Muscle layer of duodenum (tissue), 2 donors: Measurements from ENCODE around the gene SLC34A3.
"Not testable (repeated sequence)": the region's sequence is repeated elsewhere in the genome, so short reads cannot be mapped to it uniquely, and the experiment has no call there.

Experiments
- H3K27ac ChIP-seq: one replicate; pipeline ENCODE4 v1.7.0; 2013; ENCODE audit warnings: mild to moderate bottlenecking, low read length
- H3K27me3 ChIP-seq: one replicate; pipeline ENCODE4 v1.7.0; 2013; ENCODE audit warnings: low read depth, mild to moderate bottlenecking, control low read depth, low read length
- H3K36me3 ChIP-seq, 2 donors: one replicate each; pipeline ENCODE4 v1.7.0; 2013; ENCODE audit warnings: low read length in 2 of 2, control low read depth in 1 of 2, mild to moderate bottlenecking in 1 of 2; ENCODE audit not compliant: insufficient read depth in 2 of 2, control insufficient read depth in 1 of 2
- H3K4me1 ChIP-seq, 2 donors: one replicate each; pipeline ENCODE4 v1.7.0; 2013; ENCODE audit warnings: low read length in 2 of 2, mild to moderate bottlenecking in 2 of 2, control low read depth in 1 of 2, moderate library complexity in 1 of 2; ENCODE audit not compliant: insufficient read depth in 2 of 2, control insufficient read depth in 1 of 2
- H3K4me3 ChIP-seq, 2 donors: one replicate each; pipeline ENCODE4 v1.7.0; 2013; ENCODE audit warnings: low read length in 2 of 2, low read depth in 1 of 2, mild to moderate bottlenecking in 1 of 2
- H3K9me3 ChIP-seq, 2 donors: one replicate each; pipeline ENCODE4 v1.7.0; 2013; ENCODE audit warnings: low read length in 2 of 2, control low read depth in 1 of 2, mild to moderate bottlenecking in 1 of 2; ENCODE audit not compliant: control insufficient read depth in 1 of 2
- donor health status: healthy.

Gene SLC34A3

DNA sequence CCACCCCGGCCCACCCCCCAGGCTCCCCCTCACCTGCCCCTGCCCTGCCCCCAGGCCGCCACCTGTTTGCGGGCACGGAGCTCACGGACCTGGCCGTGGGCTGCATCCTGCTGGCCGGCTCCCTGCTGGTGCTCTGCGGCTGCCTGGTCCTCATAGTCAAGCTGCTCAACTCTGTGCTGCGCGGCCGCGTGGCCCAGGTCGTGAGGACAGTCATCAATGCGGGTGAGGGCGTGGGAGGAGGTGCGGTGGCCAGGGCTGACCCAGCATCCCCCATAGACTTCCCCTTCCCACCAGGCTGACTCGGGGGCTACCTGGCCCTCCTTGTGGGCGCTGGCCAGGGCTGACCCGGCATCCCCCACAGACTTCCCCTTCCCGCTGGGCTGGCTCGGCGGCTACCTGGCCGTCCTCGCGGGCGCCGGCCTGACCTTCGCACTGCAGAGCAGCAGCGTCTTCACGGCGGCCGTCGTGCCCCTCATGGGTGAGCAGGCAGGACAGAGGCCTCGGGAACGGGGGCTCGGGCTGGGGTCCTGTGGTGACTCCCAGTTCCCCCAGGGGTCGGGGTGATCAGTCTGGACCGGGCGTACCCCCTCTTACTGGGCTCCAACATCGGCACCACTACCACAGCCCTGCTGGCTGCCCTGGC, 3.5 kb downstream of the SLC34A3 start:
- no peaks in the 10 kb centered on the region for H3K9me3 ChIP-seq
- peaks cover 7% of the 10 kb centered on the region for H3K27me3 ChIP-seq
- H3K4me1 ChIP-seq = peaks cover 0 to 39% of the 10 kb centered on the region in 2 donors
- no peak overlapping the region for H3K27ac ChIP-seq
- no peaks in the 10 kb centered on the region for H3K36me3 ChIP-seq
- no peak overlapping the region for H3K4me3 ChIP-seq

GRCh38 chr9:137234758-137235423, 4.2 kb downstream of the SLC34A3 start:
- Histone ChIP-seq H3K4me3 (no peak overlapping the region), H3K27ac (no peak overlapping the region), H3K36me3 (no peaks in the 10 kb centered on the region), H3K27me3 (peaks cover 3% of the 10 kb centered on the region), H3K9me3 (no peaks in the 10 kb centered on the region), H3K4me1 (peaks cover 0 to 44% of the 10 kb centered on the region in 2 donors)

GRCh38 chr9:137235424-137236237, 4.9 kb downstream of the SLC34A3 start:
- Histone ChIP-seq H3K36me3 (no peaks in the 10 kb centered on the region), H3K27me3 (peaks cover 3% of the 10 kb centered on the region), H3K27ac (no peak overlapping the region), H3K4me3 (peak overlapping the region in 1 of 2 donors; percentile 54), H3K9me3 (no peaks in the 10 kb centered on the region), H3K4me1 (peaks cover 0 to 44% of the 10 kb centered on the region in 2 donors)

DNA sequence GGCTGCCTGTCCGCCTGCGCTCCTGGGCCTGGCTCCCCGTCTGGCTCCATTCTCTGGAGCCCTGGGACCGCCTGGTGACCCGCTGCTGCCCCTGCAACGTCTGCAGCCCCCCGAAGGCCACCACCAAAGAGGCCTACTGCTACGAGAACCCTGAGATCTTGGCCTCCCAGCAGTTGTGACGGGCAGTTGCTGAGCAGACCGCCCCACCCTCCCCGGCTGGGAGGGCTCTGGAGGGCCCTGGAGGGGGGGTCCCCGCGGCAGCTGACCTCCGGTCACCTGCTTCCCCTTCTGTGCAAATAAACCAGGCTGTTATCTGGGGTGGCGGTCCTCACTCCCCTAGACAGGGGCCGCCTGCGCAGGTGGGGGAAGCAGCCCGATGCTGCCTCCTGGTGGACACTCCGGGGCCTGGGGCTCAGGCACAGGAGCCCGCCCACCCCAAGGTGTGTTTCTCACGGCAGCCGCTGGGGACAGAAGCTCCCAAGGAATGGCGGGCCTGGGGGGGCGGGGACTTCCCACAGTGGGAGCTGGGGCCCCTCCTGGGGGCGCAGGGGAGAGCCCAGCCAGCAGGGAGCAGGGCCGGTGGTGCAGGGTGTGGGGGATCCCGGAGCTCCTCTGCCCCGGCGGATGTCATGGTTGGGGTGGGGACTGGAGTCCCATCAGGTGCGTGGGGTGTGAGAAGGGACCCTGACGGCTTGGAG, 5.7 kb downstream of the SLC34A3 start:
- peak overlapping the region in 1 of 2 donors; percentile 54 for H3K4me3 ChIP-seq
- H3K4me1 ChIP-seq = peaks cover 0 to 44% of the 10 kb centered on the region in 2 donors
- H3K9me3 ChIP-seq = no peaks in the 10 kb centered on the region
- no peaks in the 10 kb centered on the region for H3K36me3 ChIP-seq
- H3K27ac ChIP-seq = no peak overlapping the region
- H3K27me3 ChIP-seq = no peaks in the 10 kb centered on the region

DNA sequence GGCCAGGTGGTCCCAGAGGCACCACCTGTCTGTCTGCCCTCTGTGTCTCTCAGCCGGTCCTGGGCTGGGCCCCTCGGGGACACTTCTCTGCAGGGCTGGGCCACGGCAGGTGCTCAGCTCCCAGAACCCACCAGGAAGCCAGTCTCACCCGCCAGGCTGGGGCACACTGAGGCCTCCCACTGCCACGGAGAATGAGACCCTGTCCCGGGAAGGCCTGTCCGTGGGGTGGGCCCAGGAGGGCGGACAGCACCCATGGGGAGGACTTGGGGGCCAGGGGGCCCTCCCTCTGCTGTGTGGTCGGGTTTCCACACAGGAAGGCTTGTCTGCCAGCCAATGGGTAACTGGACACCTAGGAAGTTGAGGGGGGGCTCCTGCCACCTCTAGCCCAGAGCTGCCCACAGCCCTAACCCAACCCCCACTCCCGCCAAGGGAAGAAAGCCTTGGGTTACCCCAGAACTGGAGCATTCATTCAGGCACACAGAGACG, 6.3 kb downstream of the SLC34A3 start:
- H3K9me3 ChIP-seq = no peaks in the 10 kb centered on the region
- no peak overlapping the region for H3K27ac ChIP-seq
- H3K4me1 ChIP-seq = peaks cover 0 to 45% of the 10 kb centered on the region in 2 donors
- no peaks in the 10 kb centered on the region for H3K36me3 ChIP-seq
- no peaks in the 10 kb centered on the region for H3K27me3 ChIP-seq
- peak overlapping the region in 1 of 2 donors; percentile 54 for H3K4me3 ChIP-seq

DNA sequence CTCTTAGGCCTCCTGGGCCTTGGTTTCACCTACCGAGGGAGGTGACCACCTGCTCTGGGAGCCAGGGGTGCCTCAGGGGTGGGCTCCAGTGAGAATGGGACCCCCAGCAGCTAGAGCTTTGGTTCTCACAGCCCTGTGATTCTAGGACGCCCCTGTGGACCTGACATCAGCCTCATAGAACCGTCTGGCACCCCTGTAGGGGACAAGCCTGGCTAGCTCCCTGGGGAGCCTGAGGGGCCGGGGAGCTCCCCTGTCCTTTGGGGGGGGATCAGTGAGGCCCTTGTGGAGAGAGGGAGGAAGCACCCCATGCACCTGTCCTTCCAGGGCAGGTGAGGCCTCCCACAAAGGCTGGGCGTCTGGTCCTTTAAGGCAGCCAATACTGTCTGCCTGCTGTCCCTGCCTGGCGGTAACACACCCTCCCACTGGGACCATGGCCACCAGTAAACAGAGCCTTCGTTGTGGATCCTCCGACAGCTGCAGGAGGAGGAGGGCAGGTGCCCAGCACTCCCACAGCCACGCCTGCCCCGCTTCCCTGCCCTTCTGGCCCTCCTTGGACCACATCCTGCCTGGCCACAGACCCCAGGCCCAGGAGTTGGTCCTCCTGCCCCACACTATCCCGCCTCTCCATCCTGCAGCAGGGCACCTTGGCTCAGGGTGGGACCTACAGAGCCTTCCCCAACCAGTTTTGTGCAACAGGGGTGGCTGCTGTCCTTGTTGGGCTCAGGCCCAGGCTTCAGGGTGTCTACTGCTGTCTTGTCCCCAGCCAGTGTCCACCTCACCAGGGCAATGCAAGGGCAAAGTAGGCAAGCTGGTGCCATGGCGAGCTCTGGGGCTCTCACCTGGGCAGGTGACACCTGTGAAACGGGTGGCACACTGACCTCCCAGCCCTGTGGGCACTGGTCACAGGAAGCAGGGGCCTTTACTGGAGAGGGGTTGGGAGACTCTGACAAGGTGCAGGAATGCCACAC, 7.3 kb downstream of the SLC34A3 start:
- Histone ChIP-seq H3K27ac (no peak overlapping the region), H3K4me1 (peaks cover 0 to 56% of the 10 kb centered on the region in 2 donors), H3K4me3 (no peak overlapping the region)

GRCh38 chr9:137239541-137240200, 9.0 kb downstream of the SLC34A3 start:
- H3K4me3 ChIP-seq = peak overlapping the region; percentile 39 to 83
- peak overlapping the region; percentile 69 for H3K27ac ChIP-seq
- not testable (repeated sequence) for H3K27me3 ChIP-seq, H3K9me3 ChIP-seq
- peaks cover 0 to 10% of the 10 kb centered on the region in 2 donors for H3K36me3 ChIP-seq
- H3K4me1 ChIP-seq = peaks cover 0 to 66% of the 10 kb centered on the region in 2 donors

More for the DNA sequence above, 7.3 kb downstream of the SLC34A3 start:
- H3K9me3 ChIP-seq = no peaks in the 10 kb centered on the region
- no peaks in the 10 kb centered on the region for H3K27me3 ChIP-seq
- peaks cover 0 to 4% of the 10 kb centered on the region in 2 donors for H3K36me3 ChIP-seq

DNA sequence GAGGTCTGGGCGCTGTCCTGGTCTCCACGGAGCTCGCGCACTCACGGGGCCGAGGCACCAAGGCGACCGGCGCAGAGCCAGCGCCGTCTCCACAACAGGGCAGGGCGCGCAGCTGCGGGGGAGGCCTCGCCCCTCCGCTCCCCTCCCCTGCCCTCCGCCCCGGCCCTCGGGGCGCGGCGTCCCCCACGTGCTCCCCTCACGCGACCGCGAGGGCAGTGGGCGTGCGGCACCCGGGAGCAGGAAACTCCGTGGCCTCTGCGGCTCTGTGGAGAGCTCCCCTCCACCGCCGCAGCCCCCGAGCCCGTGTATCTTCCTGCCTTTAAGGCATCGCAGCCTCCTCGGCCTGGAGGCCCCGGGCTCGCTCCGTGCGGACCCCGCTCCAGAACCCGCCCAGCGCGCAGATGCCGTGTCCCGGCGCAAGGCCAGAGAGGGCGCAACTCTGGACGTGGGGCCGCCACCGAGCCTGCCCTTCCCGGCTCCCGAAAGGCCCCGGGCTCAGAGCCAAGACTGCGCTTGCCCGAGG, 9.7 kb downstream of the SLC34A3 start:
- H3K27ac ChIP-seq = peak overlapping the region; percentile 69
- H3K4me1 ChIP-seq = peaks cover 0 to 64% of the 10 kb centered on the region in 2 donors
- no peaks in the 10 kb centered on the region for H3K27me3 ChIP-seq
- H3K36me3 ChIP-seq = peaks cover 0 to 10% of the 10 kb centered on the region in 2 donors
- H3K4me3 ChIP-seq = peak overlapping the region; percentile 39 to 83
- H3K9me3 ChIP-seq = no peaks in the 10 kb centered on the region

DNA sequence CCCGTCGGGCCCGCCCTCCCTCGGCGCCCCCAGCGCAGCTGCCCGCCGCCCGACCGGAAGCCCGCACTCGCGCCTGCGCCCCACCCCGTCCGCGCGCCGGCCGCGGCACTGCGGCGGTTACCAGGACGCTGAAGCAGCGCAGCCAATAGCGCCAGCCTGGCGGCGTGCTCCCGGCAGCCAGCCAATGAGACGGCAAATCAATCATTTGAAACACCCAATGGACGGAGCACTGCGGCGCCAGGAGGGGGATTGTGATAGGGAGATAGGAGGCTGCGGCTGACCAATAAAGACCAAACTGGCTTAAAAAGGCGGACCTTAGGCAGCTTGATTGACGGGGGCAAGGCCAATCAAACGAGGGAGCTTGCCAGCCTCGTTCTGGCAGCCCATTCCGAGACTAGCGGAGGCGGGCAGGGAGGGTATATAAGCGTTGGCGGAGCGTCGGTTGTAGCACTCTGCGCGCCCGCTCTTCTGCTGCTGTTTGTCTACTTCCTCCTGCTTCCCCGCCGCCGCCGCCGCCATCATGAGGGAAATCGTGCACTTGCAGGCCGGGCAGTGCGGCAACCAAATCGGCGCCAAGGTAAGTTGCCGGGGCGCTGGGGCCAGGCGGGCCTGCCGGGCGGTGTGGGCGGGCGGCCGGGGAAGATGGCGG, 10.3 kb downstream of the SLC34A3 start, which contains the start of gene TUBB4B:
Gene TUBB4B (plus strand): TSS at position 447 of the 649 bp plus-strand sequence. CDS start 74 bp downstream, at position 521.
- H3K27ac ChIP-seq = peak within 1 kb of the TSS; percentile 79
- H3K4me3 ChIP-seq = peak within 1 kb of the TSS; percentile 74 to 83
- no peaks in the 10 kb centered on the region for H3K27me3 ChIP-seq
- peaks cover 0 to 10% of the 10 kb centered on the region in 2 donors for H3K36me3 ChIP-seq
- peaks cover 0 to 58% of the 10 kb centered on the region in 2 donors for H3K4me1 ChIP-seq
- no peaks in the 10 kb centered on the region for H3K9me3 ChIP-seq
